ENCODE results near the gene POLR3B.

POLR3B gene

GRCh38 chr12:106541201-106541600 is 183.7 kb downstream of the POLR3B start:
- H3K4me3 ChIP-seq (ENCODE audit: insufficient read length, low read depth): no peak overlapping the region
- H3K9me3 ChIP-seq (ENCODE audit: insufficient read depth, low read length): peaks cover 25% of the 10 kb centered on the region; the same call in 1 of the 2 replicates
- no peak for TF ChIP-seq SUZ12 (IDR thresholded peaks at IDR 0.05; ENCODE audit: extremely low read depth, insufficient read depth, insufficient read length)
- TF ChIP-seq ZNF274 (IDR thresholded peaks at IDR 0.05; ENCODE audit: low read depth, low read length): no peak
- TF ChIP-seq YY1 (IDR thresholded peaks at IDR 0.05; ENCODE audit: insufficient read depth, insufficient read length): no peak

GRCh38 chr12:106551410-106551809 is 193.9 kb downstream of the POLR3B start:
- no peak overlapping the region for H3K9ac ChIP-seq (ENCODE audit: insufficient read length, low read depth)
- TF ChIP-seq ZNF274 (IDR thresholded peaks at IDR 0.05; ENCODE audit: low read depth, low read length) (no peak), SUZ12 (IDR thresholded peaks at IDR 0.05; ENCODE audit: extremely low read depth, insufficient read depth, insufficient read length) (no peak), YY1 (IDR thresholded peaks at IDR 0.05; ENCODE audit: insufficient read depth, insufficient read length) (no peak)

More at GRCh38 chr12:106541201-106541600, 183.7 kb downstream of the POLR3B start:
- Histone ChIP-seq H3K36me3 (ENCODE audit: insufficient read depth, insufficient read length, low read length) (no peaks in the 10 kb centered on the region), H3K27me3 (ENCODE audit: insufficient read depth, insufficient read length) (no peaks in the 10 kb centered on the region), H3K9ac (ENCODE audit: insufficient read length, low read depth) (no peak overlapping the region), H3K4me1 (ENCODE audit: insufficient read depth, insufficient read length) (no peaks in the 10 kb centered on the region)
- DNase-seq (ENCODE audit: low read depth, low spot score): peak; percentile 72

GRCh38 chr12:106552228-106552627 is 194.7 kb downstream of the POLR3B start:
- no peak overlapping the region for H3K9ac ChIP-seq (ENCODE audit: insufficient read length, low read depth)
- H3K27me3 ChIP-seq (ENCODE audit: insufficient read depth, insufficient read length): no peaks in the 10 kb centered on the region
- TF ChIP-seq ZNF274 (IDR thresholded peaks at IDR 0.05; ENCODE audit: low read depth, low read length) (no peak), YY1 (IDR thresholded peaks at IDR 0.05; ENCODE audit: insufficient read depth, insufficient read length) (no peak), SUZ12 (IDR thresholded peaks at IDR 0.05; ENCODE audit: extremely low read depth, insufficient read depth, insufficient read length) (no peak)

More at GRCh38 chr12:106551410-106551809, 193.9 kb downstream of the POLR3B start:
- H3K27me3 ChIP-seq (ENCODE audit: insufficient read depth, insufficient read length): no peaks in the 10 kb centered on the region
- no peak overlapping the region for H3K4me3 ChIP-seq (ENCODE audit: insufficient read length, low read depth)
- H3K36me3 ChIP-seq (ENCODE audit: insufficient read depth, insufficient read length, low read length): no peaks in the 10 kb centered on the region
- DNase-seq (ENCODE audit: low read depth, low spot score): peak; percentile 28
- no peaks in the 10 kb centered on the region for H3K4me1 ChIP-seq (ENCODE audit: insufficient read depth, insufficient read length)
- peaks cover 29% of the 10 kb centered on the region for H3K9me3 ChIP-seq (ENCODE audit: insufficient read depth, low read length)

More at GRCh38 chr12:106552228-106552627, 194.7 kb downstream of the POLR3B start:
- H3K4me1 ChIP-seq (ENCODE audit: insufficient read depth, insufficient read length): no peaks in the 10 kb centered on the region
- H3K36me3 ChIP-seq (ENCODE audit: insufficient read depth, insufficient read length, low read length): no peaks in the 10 kb centered on the region
- H3K4me3 ChIP-seq (ENCODE audit: insufficient read length, low read depth): no peak overlapping the region
- no peak for DNase-seq (ENCODE audit: low read depth, low spot score)
- H3K9me3 ChIP-seq (ENCODE audit: insufficient read depth, low read length): peaks cover 29% of the 10 kb centered on the region

Data from NT2/D1 (cell line).